Activated CD4-positive, alpha-beta T cell treated with anti-CD3 and anti-CD28 coated beads for 48 hours (primary cell): ENCODE results near the gene LAMC3.

ENCODE experiments used
- DNase-seq: peaks from one replicate; pipeline ENCODE4 v3.0.0-alpha.2; 2020

The LAMC3 gene

GRCh38 chr9:131008909-131009618 is at the start of gene LAMC3:
LAMC3 (plus strand) TSS chr9:131009174; CDS start chr9:131009215, 41 bp downstream.
- no peak for DNase-seq

- DNase-seq, result no peak
These were observed 49.1 kb upstream of the LAMC3 start for GRCh38 chr9:130959809-130960334.

- no peak for DNase-seq
These were observed 48.2 kb upstream of the LAMC3 start for GRCh38 chr9:130960522-130961378.

GRCh38 chr9:130961511-130962300 is 47.3 kb upstream of the LAMC3 start:
- DNase-seq, result no peak

DNA sequence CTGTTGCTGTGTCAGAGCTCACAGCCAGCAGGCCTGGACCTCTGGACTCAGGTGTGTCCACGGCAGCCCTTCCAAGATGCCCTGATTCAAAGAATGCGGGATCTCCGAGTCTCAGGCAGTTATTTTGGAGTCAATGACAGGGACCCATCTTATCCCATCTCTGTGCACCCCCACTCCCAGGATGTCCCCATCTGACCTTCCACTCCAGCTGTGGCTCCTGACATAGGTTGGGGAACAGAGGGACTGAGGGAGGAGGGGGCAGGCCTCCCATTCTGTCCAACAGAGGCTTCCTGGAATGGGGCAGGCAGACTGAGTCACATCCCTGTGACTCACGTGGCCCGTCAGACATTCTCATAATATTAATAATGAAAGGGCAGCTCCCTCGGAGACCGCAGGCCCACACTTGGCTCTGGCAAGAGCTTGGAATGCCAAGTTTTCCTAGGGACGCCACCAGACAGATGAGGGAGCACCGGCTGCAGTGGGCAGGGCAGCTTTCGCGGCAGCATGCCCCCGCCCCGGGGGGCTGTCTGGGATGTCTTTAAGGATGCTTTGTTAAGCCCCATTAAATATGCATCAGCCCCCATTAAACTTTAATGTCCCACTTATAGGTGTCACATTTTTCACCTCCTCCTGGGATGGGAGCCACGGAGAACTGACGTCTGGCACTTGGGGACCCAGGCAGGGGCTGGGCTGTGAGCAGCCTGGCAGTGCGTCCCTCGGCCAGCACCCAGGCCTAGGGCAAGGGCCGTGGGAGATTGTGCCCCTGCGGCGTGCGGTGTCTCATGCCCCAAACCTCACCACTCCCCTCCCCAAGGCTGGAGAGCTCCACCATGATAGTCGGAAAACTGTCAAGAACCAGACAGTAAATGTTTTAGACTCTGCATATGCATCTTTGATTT is 46.3 kb upstream of the LAMC3 start:
- DNase-seq, result no peak

DNA sequence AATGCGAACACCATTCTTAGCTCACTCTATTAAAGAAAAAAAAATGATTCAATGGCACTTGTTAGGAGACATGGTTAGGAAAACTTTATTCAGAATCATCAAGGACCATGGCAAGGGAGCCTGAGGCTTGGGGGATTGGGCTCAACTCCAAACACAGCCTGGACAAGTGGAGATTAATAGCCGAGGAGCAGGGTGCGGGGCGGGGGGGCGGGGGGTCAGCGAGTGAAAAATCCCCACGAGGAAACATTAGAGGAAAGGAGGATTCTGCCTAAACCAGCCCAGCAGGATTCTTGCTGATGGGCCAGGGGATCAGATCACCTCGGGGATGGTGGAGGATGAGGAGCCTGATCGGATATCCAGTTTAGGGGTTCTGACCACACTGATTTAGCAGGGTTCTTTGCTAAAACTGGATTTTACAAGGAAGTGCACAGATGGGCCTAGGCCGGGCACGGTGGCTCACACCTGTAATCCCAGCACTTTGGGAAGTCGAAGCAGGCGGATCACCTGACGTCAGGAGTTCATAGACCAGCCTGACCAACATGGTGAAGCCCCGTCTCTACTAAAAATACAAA is 45.6 kb upstream of the LAMC3 start:
- DNase-seq, result no peak

DNA sequence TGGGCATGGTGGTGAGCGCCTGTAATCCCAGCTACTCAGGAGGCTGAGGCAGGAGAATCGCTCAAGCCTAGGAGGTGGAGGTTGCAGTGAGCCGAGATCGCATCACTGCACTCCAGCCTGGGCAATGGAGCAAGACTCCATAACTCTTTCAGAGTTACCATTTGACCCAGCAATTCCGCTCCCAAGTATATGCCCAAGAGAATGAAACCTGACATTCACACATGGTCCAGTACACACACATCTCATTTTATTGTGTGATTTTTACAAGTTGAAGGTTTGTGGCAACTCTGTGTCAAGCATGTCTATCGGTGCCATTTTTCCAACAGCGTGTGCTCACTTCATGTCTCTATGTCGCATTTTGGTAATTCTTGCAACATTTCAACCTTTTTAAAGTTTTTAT is 45.1 kb upstream of the LAMC3 start:
- no peak for DNase-seq

DNA sequence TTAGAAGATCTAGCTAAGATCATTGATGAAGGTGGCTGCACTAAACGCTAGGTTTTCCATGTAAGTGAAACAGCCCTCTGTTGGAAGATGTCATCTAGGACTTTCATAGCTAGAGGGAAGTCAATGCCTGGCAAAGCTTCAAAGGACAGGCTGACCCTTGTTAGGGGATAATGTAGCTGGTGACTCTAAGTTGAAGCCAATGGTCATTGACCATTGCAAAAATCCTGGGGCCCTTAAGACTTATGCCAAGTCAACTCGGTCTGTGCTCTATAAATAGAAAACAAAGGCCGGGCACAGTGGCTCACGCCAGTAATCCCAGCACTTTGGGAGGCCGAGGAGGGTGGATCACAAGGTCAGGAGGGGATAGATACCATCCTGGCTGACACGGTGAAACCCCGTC is 43.3 kb upstream of the LAMC3 start:
- DNase-seq, result no peak

DNA sequence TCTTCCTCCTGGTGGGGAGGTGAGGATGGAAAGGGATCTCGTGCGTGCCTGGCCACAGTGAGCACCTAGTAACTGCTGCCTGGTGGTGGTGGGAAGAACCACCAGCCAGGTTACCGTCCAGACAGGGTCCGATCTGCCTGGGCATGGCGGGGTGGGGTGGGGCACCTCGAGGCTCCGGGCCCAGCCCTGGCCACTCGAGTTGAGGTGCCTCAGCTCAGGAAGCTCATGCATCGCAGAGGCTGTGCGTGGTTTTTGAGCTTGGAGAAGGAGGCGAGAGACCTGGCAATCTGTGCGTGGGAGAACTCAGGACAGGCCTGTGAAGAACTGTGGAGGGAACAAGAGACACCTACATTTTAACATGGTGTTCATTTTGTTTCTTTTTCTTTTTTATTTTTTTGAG is 38.9 kb upstream of the LAMC3 start:
- no peak for DNase-seq

DNA sequence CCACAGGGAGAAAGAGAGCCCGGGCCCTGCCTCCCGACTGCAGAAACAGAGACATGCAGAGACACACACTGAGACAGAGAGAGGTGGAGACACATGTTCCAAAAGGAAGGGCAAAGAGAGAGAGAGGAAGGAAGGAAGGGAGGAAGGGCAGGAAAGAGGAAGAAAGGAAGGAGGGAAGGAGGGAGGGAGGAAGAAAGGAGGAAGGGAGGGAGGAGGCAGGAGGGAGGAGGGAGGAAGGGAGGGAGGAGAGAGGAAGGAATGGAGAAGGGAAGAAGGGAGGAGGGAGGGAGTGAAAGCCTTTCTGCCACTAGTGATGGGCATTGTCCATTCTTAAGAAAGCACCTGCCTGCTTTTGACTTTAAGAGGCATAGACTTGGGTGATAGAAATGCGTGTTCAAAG is 38.1 kb upstream of the LAMC3 start:
- no peak for DNase-seq

DNA sequence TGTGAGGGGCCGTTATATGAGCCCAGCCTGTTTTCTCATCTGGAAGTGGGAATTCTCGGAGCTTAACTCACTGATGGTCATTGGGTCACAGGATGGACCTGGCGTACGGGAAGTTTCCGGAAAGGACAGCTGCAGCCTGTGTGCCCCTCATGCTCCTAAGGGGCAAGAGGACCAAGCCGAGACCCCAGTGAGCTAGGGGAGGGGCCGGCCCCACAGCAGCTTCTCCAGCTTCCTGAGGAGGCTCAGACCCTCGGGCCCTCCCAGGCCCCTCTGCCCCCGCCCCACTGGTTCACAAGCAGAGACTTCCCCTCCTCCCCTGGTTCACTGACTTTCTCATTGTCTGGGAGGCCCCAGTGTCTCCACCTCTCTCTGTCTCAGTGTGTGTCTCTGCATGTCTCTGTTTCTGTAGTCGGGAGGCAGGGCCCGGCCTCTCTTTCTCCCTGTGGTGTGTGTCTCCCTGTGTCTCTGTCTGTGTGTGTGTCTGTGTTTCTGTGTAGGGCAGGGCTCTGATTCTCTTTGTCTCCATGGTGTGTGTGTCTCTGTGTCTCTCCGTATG is 37.6 kb upstream of the LAMC3 start:
- no peak for DNase-seq

DNA sequence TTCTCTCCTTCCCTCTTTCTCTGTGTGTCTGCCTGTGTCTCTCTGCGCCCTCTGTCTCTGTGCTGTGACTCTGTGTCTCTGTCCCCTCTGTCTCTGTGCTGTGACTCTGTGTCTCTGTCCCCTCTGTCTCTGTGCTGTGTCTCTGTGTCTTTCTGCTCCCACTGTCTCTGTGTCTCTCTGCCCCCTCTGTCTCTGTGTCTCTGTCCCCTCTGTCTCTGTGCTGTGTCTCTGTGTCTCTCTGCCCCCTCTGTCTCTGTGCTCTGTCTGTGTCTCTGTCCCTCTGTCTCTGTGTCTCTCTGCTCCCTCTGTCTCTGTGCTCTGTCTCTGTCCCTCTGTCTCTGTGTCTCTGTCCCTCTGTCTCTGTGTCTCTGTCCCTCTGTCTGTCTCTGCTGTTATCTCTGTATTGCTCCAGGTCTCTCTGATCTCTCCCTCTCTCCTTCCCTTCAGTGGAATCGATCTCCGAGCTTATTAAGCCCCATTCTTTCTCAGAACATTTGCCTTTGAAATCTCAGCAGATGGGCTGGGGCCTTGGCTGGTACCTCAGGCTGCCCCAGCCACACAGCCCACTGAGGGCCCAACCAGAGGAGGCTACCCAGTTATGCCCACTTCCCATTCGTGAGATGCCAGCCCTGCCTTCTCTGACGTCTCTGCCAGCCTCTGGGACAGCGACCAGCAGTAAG is 36.6 kb upstream of the LAMC3 start:
- no peak for DNase-seq

DNA sequence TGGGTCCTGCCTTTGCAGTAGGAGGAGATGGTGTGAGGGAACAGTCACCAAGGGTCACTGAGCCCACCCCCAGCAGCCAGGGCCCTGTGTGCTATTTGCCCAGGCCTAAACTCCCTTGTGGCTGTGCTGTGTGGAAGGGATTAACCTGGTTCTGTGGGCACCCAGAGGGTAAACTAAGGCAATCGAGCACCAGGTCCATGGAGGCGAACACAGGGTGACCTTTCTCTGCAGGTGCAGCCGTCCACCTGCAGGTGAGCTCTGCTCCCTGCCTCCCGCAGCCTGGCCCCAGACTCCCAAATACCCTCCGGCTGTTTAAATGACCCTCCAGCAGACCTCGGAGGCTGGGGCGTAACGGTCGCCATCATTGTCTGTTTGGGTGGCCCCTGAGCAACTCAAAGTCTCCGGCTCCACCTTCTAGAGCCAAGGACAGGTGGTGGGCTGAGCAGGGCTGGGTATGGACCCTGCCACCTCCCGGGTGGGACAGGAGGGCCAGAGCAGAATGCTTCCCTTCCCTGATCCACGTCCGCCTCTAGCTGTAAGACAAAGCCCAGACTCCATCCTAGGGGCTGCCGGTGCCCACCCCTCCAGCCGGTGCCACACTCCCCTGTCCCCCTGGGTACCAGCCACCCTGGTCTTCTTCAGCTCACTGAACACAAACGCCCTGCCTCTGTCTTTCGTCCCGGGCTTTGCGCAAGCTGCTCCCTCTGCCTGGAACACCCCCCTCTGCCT is 35.9 kb upstream of the LAMC3 start:
- DNase-seq, result no peak

GRCh38 chr9:130973686-130974281 is 35.2 kb upstream of the LAMC3 start:
- no peak for DNase-seq

DNA sequence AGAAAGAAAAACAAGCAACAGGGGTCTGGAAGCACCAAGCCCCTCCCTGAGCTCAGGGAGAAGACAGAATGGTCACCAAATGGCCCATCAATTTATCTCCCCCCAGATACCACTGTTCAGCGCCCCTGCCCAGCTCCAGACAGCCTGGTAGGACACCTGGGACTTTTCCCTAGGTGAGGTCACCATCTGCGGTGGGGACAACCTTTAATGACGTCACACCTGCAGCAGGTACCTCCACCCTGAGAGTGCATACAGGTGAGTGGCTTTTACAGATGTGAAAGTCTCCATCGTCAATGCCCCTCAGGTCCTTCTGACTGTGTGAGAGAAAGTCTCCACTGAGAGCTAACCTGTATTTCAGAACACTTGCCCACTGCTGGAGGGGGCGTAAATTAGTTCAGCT is 34.3 kb upstream of the LAMC3 start:
- DNase-seq, result no peak

DNA sequence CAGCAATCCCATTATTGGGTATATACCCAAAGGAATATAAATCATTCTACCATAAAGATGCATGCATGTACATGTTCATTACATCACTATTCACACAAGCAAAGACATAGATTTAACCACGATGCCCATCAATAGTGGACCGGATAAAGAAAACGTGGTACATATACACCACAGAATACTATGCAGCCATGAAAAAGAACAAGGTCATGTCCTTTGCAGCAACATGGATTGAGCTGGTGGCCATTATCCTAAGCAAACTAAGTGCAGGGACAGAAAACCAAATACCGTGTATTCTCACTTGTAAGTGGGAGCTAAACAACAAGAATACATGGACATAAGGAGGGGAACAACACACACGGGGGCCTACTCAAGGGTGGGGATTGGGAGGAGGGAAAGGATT is 33.8 kb upstream of the LAMC3 start:
- DNase-seq, result no peak

DNA sequence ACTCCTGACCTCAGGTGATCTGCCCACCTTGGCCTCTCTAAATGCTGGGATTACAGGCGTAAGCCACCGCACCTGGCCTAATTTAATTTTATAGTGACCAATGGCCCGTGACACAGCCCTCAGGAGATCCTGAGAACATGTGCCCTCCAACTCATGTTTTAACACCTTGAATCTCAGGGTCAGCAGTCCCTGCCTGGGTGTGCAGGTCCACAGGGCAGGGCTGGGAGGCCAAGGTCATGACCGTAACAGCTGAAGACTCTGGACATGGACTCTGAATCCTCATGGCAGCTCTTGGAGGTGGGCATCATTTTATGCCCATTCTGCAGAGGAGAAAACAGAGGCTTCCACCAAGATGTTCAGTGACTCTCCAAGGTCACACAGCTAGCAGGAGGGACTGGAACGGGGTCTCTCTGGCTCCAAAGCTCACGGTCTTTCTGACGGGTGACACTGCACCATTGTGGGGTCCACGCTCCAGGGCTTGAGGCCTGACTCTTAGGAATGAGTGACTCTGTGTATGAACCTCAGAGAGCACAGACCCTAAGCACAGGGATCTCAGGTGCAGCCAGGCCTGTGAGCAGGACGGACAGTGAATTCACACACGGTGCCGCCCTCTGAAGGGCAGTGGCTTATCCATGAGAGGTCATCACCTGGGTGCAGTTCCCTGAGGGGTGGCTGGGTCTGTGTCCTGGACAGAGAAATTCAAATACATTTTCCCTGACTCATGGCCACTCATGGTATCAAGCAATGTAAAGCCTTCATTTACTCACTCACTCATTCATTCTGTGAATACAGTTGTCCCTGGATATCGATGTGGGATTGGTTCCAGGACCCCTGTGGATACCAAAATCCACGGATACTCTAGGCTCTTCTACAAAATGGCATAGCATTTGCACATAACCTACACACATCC is 32.8 kb upstream of the LAMC3 start:
- no peak for DNase-seq

GRCh38 chr9:130977811-130978221 is 31.2 kb upstream of the LAMC3 start:
- DNase-seq, result no peak
